ENCODE measurements around the gene TRIM63. TPM values are rescaled to one million over a fixed set of nuclear protein-coding genes. Genes with fewer than 3 reads are reported as not detected.

The TRIM63 gene
- total RNA-seq, 1 experiment from 2014 or later, result not detected

- Histone ChIP-seq H3K56ac (ENCODE audit: insufficient read length, low read depth, low read length) (no peak overlapping the region), H2AK5ac (ENCODE audit: insufficient read length, low read length) (no peak overlapping the region), H3K9ac (ENCODE audit: extremely low read depth, insufficient read length, low read length) (no peak overlapping the region), H3K4me1 (ENCODE audit: insufficient read depth, low read length) (peaks cover 6% of the 10 kb centered on the region; the same call in 1 of the 2 replicates), H2BK12ac (ENCODE audit: insufficient read length, low read depth, low read length) (no peak overlapping the region), H4K5ac (ENCODE audit: insufficient read length, low read depth, low read length) (no peak overlapping the region), H2BK120ac (ENCODE audit: low read depth, low read length, poor library complexity, severe bottlenecking) (no peak overlapping the region), H2BK5ac (ENCODE audit: insufficient read length, low read length) (no peak overlapping the region), H3K4ac (ENCODE audit: low read depth, low read length) (no peak overlapping the region), H2AFZ (ENCODE audit: low read length) (no peak overlapping the region), H4K91ac (ENCODE audit: insufficient read length, low read depth, low read length) (no peak overlapping the region), H4K20me1 (ENCODE audit: control insufficient read depth, insufficient read depth, insufficient read length) (no peaks in the 10 kb centered on the region), H3K18ac (ENCODE audit: insufficient read length, low read depth, low read length) (no peak overlapping the region), H2BK15ac (ENCODE audit: low read depth, low read length) (no peak overlapping the region), H3K27ac (ENCODE audit: insufficient read length, low read depth, low read length) (no peak overlapping the region), H3K79me1 (ENCODE audit: insufficient read depth, low read depth, low read length, poor library complexity, severe bottlenecking) (no peaks in the 10 kb centered on the region), H3K4me2 (ENCODE audit: insufficient read depth, insufficient read length, low read length) (no peak overlapping the region), H3K79me2 (ENCODE audit: insufficient read depth, low read length) (no peaks in the 10 kb centered on the region), H3T11ph (ENCODE audit: low read length) (no peak overlapping the region), H3K23ac (ENCODE audit: insufficient read length, low read depth, low read length) (no peak overlapping the region), H3K27me3 (ENCODE audit: insufficient read depth, low read length) (no peaks in the 10 kb centered on the region), H2BK20ac (ENCODE audit: low read depth, low read length, poor library complexity, severe bottlenecking) (no peak overlapping the region), H3K14ac (ENCODE audit: insufficient read depth, low read length) (no peak overlapping the region), H3K23me2 (ENCODE audit: insufficient read length, low read depth, low read length, poor library complexity, severe bottlenecking) (no peaks in the 10 kb centered on the region), H4K8ac (replicated peaks; ENCODE audit: insufficient read length, low read depth, low read length) (no peak overlapping the region), H3K9me3 (ENCODE audit: control insufficient read depth, low read depth, low read length) (no peaks in the 10 kb centered on the region)
- TF ChIP-seq CTCF (conservative IDR thresholded peaks at IDR 0.05), result no peak
- H3K27me3 Mint-ChIP-seq (ENCODE audit: low read depth), result peaks cover 22% of the 10 kb centered on the region
- no peak for DNase-seq
- H3K36me3 Mint-ChIP-seq (ENCODE audit: insufficient read depth in 1 of 3, low read depth in 3 of 3), result no peaks in the 10 kb centered on the region
- H3K27ac Mint-ChIP-seq, result no peak overlapping the region
- H3K9me3 Mint-ChIP-seq, result peaks cover 0 to 3% of the 10 kb centered on the region in 2 experiments; a peak in 1 of 5 replicates
- no peak overlapping the region for H3K4me3 Mint-ChIP-seq
- no CpG with 5 or more reads among the region's 3 CpGs for WGBS (ENCODE audit: extremely low coverage, insufficient read length, low lambda C conversion rate)
- peaks cover 23 to 34% of the 10 kb centered on the region in 2 experiments for H3K4me1 Mint-ChIP-seq
These were observed 23.5 kb upstream of the TRIM63 start for GRCh38 chr1:26090893-26091292.
